Measurements from ENCODE around the gene POLR2L.

The POLR2L gene

DNA sequence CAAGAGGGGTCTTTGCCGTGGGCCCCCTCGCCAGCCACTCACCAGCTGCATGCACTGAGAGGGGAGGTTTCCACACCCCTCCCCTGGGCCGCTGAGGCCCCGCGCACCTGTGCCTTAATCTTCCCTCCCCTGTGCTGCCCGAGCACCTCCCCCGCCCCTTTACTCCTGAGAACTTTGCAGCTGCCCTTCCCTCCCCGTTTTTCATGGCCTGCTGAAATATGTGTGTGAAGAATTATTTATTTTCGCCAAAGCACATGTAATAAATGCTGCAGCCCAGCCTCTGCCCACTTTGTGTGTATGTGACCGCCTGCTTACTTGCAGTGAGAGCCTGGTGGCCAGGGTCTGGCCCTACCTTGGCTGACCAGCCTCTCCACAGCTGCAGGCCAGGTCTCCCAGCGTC is 17.4 kb downstream of the POLR2L start:
- DNase-seq = no peak

DNA sequence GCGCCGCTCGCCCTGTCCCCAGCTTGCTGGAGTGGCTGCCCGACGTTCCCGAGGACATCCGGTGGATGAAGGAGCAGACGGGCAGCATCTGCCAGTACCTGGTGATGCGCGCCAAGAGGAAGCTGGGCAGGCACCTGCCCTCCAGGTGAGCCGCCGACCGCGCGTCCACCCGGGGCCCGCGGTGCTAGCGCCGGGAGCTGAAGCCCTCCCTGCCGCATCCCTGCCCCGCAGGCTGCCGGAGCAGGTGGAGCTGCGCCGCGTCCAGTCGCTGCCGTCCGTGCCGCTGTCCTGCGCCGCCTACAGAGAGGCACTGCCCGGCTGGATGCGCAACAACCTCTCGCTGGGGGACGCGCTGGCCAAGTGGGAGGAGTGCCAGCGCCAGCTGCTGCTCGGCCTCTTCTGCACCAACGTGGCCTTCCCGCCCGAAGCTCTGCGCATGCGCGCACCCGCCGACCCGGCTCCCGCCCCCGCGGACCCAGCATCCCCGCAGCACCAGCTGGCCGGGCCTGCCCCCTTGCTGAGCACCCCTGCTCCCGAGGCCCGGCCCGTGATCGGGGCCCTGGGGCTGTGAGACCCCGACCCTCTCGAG is 17.9 kb downstream of the POLR2L start:
- no peak for DNase-seq

GRCh38 chr11:823441-824291 is 18.7 kb downstream of the POLR2L start:
- DNase-seq = no peak

- DNase-seq = peak; percentile 79
Observed at GRCh38 chr11:821512-822371, 20.6 kb downstream of the POLR2L start.

DNA sequence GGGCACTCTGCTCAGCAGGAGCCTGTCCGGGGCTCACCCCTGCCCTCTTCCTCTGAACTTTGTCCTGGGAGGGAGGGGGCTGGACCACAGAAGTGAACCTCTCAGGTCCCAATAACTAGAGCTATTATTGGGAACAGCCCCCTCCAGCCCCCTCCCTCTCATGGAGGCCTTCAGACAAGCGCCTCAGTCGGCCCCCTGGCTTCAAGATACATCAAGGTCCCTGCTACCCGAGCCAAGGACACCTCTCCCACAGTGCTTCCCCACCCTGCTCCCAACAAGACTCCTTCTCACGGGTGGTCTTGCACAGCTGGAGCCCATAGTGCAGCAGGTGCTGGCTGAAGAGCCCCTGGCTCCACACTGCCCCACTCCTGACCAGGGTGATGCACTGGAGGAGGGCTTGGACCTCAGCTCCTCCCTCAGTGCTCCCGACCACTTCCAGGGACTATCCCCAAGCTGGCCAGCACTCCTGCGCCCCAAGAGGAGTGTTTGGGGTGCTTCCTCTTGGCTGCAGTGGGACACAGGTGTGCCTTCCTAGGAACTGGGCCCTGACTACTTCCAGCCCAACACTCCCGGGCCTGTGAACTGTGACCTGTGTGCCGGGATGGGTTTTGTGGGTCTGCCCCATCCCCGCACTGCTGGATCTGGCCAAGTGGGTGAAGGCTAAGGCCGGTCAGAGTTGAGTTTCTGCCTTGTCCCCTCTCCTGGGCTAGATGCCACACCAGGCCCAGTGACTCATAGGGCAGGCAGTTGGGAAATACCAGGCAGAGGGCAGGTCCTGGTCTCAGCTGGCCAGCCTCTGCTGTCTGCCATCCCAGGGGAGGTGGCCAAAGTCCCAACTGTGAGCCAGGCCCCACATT is 21.4 kb downstream of the POLR2L start:
- DNase-seq = no peak

- peak; percentile 99 for DNase-seq
Observed at GRCh38 chr11:819943-820649, 22.2 kb downstream of the POLR2L start.

GRCh38 chr11:819129-819931 is 23.0 kb downstream of the POLR2L start:
- DNase-seq = peak; percentile 97

DNA sequence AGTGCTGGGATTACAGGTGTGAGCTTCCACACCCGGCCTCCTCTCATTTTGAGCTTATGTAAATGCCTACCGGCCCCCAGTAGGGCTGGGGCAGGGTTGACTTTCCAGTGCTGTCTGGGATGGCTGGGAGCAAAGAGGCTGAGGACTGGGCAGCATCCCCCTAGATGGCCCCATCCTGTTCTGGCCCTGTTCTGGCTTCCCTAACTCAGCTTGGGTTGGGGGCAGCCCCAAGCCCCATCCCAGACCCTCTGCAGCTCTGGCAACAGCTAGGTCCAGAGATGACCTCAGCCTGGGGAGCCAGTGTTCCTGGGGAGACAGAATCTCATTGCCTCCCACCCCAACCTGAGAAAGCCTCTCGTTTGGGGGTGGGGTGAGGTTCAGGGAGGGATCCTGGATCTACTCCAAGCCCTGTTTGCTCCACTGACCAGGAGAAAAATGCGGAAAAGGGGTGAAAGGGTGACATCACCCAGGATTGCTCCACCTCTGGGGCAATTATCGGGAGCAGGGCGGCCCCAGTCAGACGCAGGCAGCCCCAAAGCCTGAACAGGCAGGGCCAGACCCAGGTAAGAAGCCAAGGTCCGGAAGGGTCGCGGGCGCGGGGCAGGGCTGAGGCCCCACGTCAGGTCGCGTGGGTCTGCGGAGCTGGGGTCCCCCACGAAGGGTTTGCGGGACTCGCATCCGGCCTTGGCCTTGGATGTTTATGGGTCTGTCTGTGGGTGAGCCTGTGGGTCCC is 23.8 kb downstream of the POLR2L start, which contains the start of gene PNPLA2:
TSS of gene PNPLA2 (plus strand) at position 519 of the 733 bp plus-strand sequence. CDS start 805 bp downstream, outside the sequence.
- no peak for DNase-seq

GRCh38 chr11:816433-816779 is 25.9 kb downstream of the POLR2L start:
- DNase-seq = no peak

GRCh38 chr11:815675-816432 is 26.5 kb downstream of the POLR2L start:
- no peak for DNase-seq

DNA sequence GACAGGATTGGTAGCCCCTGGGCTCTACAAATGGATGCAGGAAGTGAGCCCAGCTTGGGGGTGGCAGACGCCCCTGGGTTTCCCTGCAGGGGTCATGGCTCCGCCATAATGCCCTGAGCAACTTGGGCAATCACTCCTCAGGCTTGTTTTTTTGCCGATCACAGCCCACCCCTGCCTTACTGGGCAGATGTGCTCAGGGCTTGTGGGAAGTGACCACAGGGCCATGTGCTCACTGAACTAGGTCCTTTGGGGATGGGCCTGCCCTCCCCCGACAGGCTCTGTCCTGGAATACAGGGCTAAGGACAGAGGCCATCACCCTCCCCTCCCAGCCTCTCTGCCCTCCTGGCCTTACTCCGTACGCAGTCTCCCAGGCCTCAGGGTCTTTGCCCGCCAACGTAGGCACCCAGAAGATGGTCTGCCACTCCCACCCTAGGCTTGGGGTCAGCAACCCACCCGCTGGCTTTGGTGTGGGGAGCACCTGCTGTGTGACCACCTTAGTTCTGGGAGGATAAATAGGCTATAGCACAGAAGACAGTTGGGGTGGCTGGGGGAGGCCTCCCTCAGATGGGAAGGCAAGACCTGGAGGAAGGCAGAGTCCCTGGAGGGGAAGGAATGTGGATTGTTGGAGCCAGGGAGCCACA is 28.8 kb downstream of the POLR2L start:
- no peak for DNase-seq

DNA sequence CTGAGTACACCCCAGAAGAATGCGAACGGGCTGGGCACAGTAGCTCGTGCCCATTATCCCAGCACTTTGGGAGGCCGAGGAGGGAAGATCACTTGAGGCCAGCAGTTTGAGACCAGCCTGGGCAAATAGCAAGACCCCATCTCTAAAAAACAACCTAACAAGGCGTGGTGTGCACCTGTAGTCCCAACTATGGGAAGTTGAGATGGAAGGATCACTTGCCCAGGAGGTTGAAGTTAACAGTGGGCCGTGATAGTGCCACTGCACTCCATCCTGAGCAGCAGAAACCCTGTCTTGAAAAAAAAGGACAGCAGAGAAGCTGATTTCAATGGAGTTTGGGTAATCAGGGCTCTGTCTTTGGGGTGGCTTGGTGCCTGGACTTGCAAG is 29.3 kb downstream of the POLR2L start:
- no peak for DNase-seq

- no peak for DNase-seq
Observed at GRCh38 chr11:812390-812789, 29.9 kb downstream of the POLR2L start.

- DNase-seq = peak; percentile 69
Observed at GRCh38 chr11:811446-812245, 30.7 kb downstream of the POLR2L start.

DNA sequence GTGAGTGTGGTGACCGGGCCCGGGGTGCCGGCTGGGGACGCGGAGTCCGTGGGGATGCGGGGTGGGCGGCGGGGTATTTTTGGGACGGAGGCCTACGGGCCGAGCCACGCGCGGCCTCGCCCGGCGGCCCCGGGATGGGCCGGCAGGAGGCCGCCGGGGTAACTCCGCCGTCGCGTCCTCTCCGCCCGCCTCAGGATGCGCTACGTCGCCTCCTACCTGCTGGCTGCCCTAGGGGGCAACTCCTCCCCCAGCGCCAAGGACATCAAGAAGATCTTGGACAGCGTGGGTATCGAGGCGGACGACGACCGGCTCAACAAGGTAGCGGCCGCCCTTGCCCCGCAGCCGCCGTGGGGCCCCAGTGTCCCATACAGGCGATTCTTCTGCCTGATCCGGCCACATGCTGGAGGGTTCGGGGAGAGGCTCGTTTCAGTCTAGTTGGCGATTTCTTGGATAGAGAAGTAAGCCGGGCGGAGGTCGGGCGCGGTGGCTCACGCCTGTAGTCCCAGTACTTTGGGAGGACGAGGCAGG is 32.2 kb downstream of the POLR2L start:
- peak; percentile 33 for DNase-seq

GRCh38 chr11:809287-810039 is 32.9 kb downstream of the POLR2L start, which contains the start of gene RPLP2:
Gene RPLP2, plus strand, starts transcription at chr11:809967. Its CDS starts 268 bp downstream, at chr11:810235.
- DNase-seq = peak; percentile 99
